GM12892 (cell line): ENCODE data around the gene CSF2.

Experiments used
- POLR2A ChIP-seq: IDR thresholded peaks from 2 replicates; pipeline ENCODE4 v1.6.1; 2011; ENCODE audit warnings: low read depth, low read length, control low read depth
- POLR2AphosphoS5 ChIP-seq: IDR thresholded peaks from 2 replicates; pipeline ENCODE4 v1.6.1; 2011; ENCODE audit warnings: low read depth, low read length, control low read depth

GRCh38 chr5:132081458-132081857 is 7.9 kb downstream of the CSF2 start:
- TF ChIP-seq POLR2A (no peak), POLR2AphosphoS5 (no peak)
